ENCODE data around the gene AAK1. TPM values are rescaled to one million over a fixed set of nuclear protein-coding genes. Genes with fewer than 3 reads are reported as not detected.
A peak's percentile ranks its signal among the peaks of the same experiment; 100 is the strongest.

The AAK1 gene
- total RNA-seq, 6 experiments from 2014 or later, result 96.6 to 123 (median 108) TPM

- DNase-seq, result peak; percentile 2
- no peaks in the 10 kb centered on the region for H3K9me3 Mint-ChIP-seq
- no peaks in the 10 kb centered on the region for H3K27me3 Mint-ChIP-seq (ENCODE audit: insufficient read depth)
- no peak overlapping the region for H3K4me3 Mint-ChIP-seq
- H3K36me3 Mint-ChIP-seq (ENCODE audit: low read depth), result peaks cover 42% of the 10 kb centered on the region
- no peak for TF ChIP-seq CTCF (IDR thresholded peaks at IDR 0.05)
- H3K4me1 Mint-ChIP-seq (ENCODE audit: low read depth), result no peaks in the 10 kb centered on the region
- no peak overlapping the region for H3K27ac Mint-ChIP-seq
Observed at GRCh38 chr2:69464575-69464974, 179.0 kb downstream of the AAK1 start.

GRCh38 chr2:69462780-69463179 lies 180.8 kb downstream of the AAK1 start:
- Mint-ChIP-seq H3K9me3 (no peaks in the 10 kb centered on the region), H3K4me1 (ENCODE audit: low read depth) (no peaks in the 10 kb centered on the region), H3K36me3 (ENCODE audit: low read depth) (peaks cover 42% of the 10 kb centered on the region)

DNA sequence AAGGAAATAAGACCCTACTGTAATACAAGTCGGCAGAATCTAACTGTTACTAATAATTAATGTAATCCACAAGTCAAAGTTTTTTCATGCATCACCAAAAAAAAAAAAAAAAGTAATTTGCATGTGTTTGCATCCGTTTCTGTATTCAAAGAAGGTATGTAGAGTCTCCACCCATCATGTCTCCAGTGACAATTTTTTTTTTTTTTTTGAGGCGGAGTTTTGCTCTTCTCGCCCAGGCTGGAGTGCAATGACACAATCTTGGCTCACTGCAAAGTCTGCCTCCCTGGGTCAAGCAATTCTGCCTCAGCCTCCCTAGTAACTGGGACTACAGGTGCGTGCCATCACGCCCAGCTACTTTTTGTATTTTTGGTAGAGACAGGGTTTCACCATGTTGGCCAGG lies 182.1 kb downstream of the AAK1 start:
- peaks cover 2% of the 10 kb centered on the region; the same call in 1 of the 2 replicates for H3K27me3 Mint-ChIP-seq (ENCODE audit: insufficient read depth)
- no peak overlapping the region for H3K27ac Mint-ChIP-seq
- no peaks in the 10 kb centered on the region; the same call in 1 of the 2 replicates for H3K4me1 Mint-ChIP-seq (ENCODE audit: low read depth)
- DNase-seq, result no peak
- no peak overlapping the region for H3K4me3 Mint-ChIP-seq
- TF ChIP-seq CTCF (IDR thresholded peaks at IDR 0.05), result no peak
- peaks cover 37% of the 10 kb centered on the region for H3K36me3 Mint-ChIP-seq (ENCODE audit: low read depth)
- H3K9me3 Mint-ChIP-seq, result no peaks in the 10 kb centered on the region

More at GRCh38 chr2:69462780-69463179, 180.8 kb downstream of the AAK1 start:
- no peak overlapping the region for H3K4me3 Mint-ChIP-seq
- no peak for DNase-seq
- peaks cover 2% of the 10 kb centered on the region; the same call in 1 of the 2 replicates for H3K27me3 Mint-ChIP-seq (ENCODE audit: insufficient read depth)
- no peak for TF ChIP-seq CTCF (IDR thresholded peaks at IDR 0.05)
- H3K27ac Mint-ChIP-seq, result no peak overlapping the region

DNA sequence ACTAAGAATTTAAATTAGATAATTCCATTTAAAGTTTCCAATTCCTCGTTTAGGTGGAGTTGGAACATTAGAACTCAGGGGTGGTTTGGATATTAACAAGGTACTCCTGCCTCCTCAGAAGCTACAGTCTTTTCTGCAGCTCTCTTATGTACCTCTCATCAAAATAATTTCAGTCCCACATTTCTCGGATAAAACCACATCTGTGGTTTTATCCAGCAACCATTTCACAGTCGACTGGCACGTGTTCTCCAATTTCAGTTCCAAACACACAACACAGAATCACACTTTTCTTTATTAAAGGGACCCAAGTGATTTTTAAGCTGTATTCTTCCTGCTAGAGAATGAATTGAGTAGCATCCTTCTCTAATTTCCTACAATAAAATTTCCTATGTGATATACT lies 183.6 kb downstream of the AAK1 start:
- H3K27me3 Mint-ChIP-seq (ENCODE audit: insufficient read depth), result peaks cover 2% of the 10 kb centered on the region; the same call in 1 of the 2 replicates
- H3K9me3 Mint-ChIP-seq, result no peaks in the 10 kb centered on the region
- no peak overlapping the region for H3K27ac Mint-ChIP-seq

GRCh38 chr2:69456950-69457445 lies 186.5 kb downstream of the AAK1 start:
- H3K9me3 Mint-ChIP-seq, result no peaks in the 10 kb centered on the region
- no peak for TF ChIP-seq CTCF (IDR thresholded peaks at IDR 0.05)
- peaks cover 4% of the 10 kb centered on the region for H3K36me3 Mint-ChIP-seq (ENCODE audit: low read depth)
- H3K4me3 Mint-ChIP-seq, result no peak overlapping the region
- peaks cover 2% of the 10 kb centered on the region for H3K27me3 Mint-ChIP-seq (ENCODE audit: insufficient read depth)
- no peaks in the 10 kb centered on the region; the same call in 1 of the 2 replicates for H3K4me1 Mint-ChIP-seq (ENCODE audit: low read depth)
- no peak for DNase-seq
- no peak overlapping the region for H3K27ac Mint-ChIP-seq

More for the DNA sequence above, 183.6 kb downstream of the AAK1 start:
- H3K36me3 Mint-ChIP-seq (ENCODE audit: low read depth), result peaks cover 25% of the 10 kb centered on the region
- H3K4me3 Mint-ChIP-seq, result no peak overlapping the region
- DNase-seq, result no peak
- no peaks in the 10 kb centered on the region; the same call in 1 of the 2 replicates for H3K4me1 Mint-ChIP-seq (ENCODE audit: low read depth)
- no peak for TF ChIP-seq CTCF (IDR thresholded peaks at IDR 0.05)

Data from HFFc6 (cell line).